Breast epithelium (tissue), 3 donors: ENCODE measurements around the gene NUMA1.

ENCODE experiments used
- CTCF ChIP-seq, 3 donors: fragments of 450-650 bp; IDR thresholded peaks; one replicate each; pipeline ENCODE4 v1.5.1; 2016 to 2017; ENCODE audit warnings: antibody characterized with exemption in 3 of 3, mild to moderate bottlenecking in 3 of 3, moderate library complexity in 3 of 3
- POLR2A ChIP-seq: fragments of 450-650 bp; IDR thresholded peaks from one replicate; pipeline ENCODE4 v1.6.1; 2016; ENCODE audit warnings: antibody characterized with exemption, mild to moderate bottlenecking, moderate library complexity
- POLR2AphosphoS5 ChIP-seq, 3 donors: sonication (generic); formaldehyde crosslinking; IDR thresholded peaks; one replicate each; pipeline ENCODE4 v1.6.1; 2017; ENCODE audit warnings: antibody characterized with exemption in 3 of 3

- TF ChIP-seq CTCF (IDR thresholded peaks at IDR 0.05) = no peak
- TF ChIP-seq POLR2AphosphoS5 (IDR thresholded peaks at IDR 0.05) = no peak
- no peak for TF ChIP-seq POLR2A
Measured at GRCh38 chr11:72012091-72012630, 68.2 kb downstream of the NUMA1 start.
